Activated T-cell treated with anti-CD3 and anti-CD28 coated beads for 24 hours (primary cell): Measurements from ENCODE around the gene FKBP10.

Experiments
- DNase-seq: peaks from one replicate; pipeline ENCODE4 v3.0.0-alpha.2; 2020; ENCODE audit warnings: low read depth

The FKBP10 gene

DNA sequence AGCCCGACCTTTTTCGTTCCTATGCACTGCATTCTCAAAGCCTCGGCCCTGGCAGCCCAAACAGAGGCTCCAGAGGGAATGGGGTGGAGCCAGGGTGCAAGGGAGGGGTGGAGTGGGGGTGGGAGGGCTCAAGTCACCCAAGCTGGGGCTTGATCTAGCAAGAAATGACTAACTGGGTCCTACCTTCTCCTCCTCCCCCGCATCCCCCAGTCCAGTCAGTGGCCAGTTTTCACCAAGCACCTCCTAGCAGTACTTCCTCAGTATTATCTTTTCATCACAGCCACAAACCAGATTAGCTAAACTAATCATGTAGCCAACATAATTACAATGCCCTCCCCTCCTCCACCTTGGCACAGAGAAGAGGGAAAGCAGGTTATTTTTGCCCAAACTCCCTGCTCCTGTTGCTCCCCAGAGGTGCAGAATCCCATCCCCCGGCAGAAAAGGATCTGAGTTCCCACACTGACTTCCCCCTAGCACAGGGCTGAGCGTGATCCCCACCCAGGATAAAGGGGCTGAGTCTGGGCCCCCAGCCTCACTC is 28.5 kb upstream of the FKBP10 start:
- no peak for DNase-seq

DNA sequence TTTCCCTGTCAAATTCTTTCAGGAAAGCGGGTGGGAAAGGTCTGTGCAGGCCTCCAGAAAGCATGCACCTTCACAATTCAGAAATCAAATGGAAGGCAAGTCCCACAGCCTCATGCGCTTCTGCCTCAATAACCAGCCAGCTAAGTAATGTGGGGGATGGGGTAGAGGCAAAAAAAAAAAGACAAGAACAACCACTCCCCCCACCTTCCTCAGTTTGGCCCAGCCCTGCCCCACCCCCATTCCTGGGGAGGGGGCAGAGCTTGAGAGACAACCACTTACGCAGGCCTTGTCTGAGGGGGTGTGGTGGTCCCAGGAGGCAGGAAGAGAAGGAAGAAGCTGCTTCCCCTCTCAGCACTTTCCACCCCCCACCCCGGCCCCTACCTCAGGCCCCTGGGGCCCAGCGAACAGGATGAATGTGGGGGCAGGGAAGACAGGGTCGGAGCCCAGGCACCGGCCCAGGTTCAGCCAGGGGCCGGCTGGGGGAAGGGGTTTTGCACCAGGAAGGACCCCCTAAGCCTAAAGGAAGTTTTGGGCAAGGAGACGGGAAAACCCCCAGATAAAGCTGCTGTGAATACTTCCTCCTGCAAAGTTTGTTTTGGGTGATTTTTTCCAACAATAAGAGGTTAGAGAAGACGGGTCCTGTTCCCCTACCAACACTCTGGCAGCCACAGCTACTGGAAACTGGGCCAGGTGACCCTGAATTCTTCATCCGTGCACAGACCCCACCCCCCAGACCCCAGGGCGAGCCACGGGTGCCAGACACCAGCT is 27.5 kb upstream of the FKBP10 start:
- no peak for DNase-seq

GRCh38 chr17:41785859-41786226 is 27.0 kb upstream of the FKBP10 start:
- no peak for DNase-seq

GRCh38 chr17:41786227-41787020 is 26.4 kb upstream of the FKBP10 start, which contains the start of gene JUP:
JUP (minus strand) TSS chr17:41786711; CDS start chr17:41771854, 14,857 bp downstream.
- DNase-seq, result peak; percentile 83

- no peak for DNase-seq
These were observed 25.8 kb upstream of the FKBP10 start for GRCh38 chr17:41787021-41787418.

DNA sequence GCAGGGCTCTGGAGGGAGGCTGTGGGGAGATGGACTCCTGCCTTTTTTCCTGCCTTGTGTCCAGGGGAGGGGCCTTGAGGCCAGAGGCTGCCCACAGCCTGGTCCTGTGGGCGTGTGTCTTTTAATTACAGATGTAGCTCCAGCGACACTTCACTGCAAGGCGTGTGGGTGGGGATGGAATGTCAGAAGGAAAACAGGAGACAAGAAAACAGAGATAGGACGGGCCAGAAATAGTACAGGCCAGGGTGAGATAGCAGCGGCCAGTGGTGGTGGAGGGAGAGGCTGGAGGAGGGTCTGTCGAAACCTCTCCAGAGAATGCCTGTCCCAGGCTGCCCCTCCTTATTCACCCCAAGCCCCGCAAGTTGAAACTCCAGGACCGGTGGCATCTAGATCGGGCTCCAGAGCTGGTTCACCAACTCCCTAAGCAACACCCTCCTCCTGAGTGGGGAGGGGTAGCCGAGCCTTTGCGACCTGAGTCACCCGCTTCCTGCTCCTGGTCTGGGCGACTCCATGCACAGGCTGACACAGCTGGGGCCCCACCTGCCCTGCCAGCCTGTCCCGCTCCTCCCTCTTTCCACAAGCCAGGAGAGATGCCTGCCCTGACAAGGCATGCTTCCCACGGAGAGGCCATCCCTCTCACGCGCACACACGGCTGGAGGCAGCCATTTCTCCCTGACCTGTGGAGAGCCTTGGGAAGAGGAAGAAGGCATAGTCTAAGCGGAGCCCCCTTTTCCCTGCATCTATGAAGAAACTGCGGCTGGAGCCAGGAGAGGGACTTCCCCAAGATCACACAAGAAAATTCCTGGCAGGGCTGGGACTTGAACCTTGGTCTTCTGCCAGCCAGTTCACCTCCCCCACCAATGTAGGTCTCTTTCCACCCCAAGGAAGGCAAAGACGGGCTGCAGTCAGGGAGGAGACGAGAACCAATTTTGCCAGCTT is 19.7 kb upstream of the FKBP10 start:
- DNase-seq, result no peak

DNA sequence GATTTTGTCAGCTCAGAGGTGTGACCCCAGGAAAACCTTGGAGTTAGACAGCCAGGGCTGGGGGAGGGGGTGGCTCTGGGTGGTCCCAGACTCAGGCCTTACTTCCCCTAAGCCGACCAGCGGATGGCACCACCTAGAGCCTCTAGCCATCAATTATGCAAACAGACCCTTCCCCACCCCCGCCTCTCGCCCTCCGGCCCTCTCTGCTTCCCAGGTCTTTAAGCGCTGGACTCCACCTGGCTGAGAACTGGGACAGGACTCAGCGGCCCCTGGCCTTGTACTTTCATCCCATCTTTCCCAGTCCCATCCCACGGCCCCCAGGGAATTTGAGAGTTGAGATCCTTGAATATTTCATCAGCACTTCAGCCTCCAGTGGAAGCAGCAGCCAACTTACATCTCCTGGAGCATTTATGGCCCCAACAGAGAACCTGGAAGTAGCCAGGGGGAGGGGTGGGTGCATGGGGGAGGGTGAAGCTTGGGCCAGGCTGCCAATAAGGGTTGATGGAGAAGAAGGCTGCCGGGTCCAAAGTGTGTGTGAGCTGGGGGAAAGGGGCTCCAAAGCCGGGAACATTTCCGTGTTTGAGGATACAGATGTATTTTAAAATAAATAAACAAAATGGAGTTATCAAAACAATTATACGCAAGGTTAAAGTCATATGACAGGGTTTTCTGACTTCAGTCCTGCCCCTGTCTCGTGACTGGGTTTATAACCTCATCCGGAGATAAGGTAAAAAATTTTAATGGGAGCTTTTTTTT is 18.8 kb upstream of the FKBP10 start:
- no peak for DNase-seq

- DNase-seq, result no peak
These were observed 18.2 kb upstream of the FKBP10 start for GRCh38 chr17:41794540-41794975.

DNA sequence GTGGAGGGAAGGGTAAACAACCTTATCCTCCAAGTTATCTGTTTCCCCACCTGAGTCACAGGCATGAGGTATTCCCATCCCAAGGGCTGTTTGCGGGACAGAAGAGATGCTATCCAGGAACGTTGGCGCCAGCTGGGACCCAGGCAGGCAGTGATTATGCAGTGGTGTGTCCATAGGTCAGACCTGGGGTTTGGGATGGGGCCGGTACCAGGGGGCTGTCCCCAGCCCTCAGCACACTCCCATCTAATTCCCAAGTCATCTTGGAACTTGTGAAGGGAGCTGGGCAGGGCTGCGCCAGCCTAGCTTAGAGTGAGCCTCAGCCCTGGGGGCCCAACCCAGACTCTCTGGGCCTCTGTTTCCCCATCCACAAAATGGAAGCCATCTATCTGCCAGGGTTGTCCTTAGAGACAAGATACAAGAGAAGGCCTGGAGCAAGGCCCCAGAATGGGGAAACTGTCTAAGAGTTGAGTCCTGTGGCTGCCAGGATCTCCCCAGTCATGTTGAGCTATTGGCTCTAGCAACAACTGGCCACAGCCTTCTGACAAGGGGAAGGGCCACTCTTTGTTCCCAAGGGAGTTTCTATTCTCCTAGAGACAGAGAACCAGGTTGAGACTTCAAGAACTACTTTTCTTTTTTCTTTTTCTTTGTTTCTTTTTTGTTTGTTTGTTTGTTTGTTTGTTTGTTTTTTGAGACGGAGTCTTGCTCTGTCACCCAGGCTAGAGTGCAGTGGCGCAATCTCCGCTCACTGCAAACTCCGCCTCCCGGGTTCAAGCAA is 16.5 kb upstream of the FKBP10 start:
- no peak for DNase-seq

GRCh38 chr17:41797377-41797776 is 15.4 kb upstream of the FKBP10 start:
- no peak for DNase-seq

DNA sequence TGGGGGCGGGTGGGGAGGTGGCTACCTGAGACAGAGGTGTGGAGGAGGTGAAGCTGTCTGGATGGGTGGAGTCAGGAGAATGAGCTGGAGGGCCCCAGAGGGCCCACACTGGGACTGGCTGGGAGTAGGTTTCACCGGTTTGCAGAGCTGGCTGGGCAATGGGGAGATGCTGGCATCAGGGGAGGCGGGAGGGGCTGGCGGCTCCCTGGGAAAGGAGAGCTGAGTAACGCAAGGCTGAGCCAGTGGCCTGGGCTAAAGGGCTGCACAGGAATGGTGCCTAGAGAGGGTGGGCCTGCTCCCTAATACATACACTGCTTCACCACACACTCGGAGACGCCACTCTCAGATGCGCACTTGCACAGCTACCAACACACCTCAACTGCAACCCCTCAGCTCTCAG is 13.4 kb upstream of the FKBP10 start:
- DNase-seq, result no peak

GRCh38 chr17:41800601-41801373 is 12.0 kb upstream of the FKBP10 start:
- no peak for DNase-seq

GRCh38 chr17:41801374-41802271 is 11.2 kb upstream of the FKBP10 start:
- peak; percentile 61 for DNase-seq

DNA sequence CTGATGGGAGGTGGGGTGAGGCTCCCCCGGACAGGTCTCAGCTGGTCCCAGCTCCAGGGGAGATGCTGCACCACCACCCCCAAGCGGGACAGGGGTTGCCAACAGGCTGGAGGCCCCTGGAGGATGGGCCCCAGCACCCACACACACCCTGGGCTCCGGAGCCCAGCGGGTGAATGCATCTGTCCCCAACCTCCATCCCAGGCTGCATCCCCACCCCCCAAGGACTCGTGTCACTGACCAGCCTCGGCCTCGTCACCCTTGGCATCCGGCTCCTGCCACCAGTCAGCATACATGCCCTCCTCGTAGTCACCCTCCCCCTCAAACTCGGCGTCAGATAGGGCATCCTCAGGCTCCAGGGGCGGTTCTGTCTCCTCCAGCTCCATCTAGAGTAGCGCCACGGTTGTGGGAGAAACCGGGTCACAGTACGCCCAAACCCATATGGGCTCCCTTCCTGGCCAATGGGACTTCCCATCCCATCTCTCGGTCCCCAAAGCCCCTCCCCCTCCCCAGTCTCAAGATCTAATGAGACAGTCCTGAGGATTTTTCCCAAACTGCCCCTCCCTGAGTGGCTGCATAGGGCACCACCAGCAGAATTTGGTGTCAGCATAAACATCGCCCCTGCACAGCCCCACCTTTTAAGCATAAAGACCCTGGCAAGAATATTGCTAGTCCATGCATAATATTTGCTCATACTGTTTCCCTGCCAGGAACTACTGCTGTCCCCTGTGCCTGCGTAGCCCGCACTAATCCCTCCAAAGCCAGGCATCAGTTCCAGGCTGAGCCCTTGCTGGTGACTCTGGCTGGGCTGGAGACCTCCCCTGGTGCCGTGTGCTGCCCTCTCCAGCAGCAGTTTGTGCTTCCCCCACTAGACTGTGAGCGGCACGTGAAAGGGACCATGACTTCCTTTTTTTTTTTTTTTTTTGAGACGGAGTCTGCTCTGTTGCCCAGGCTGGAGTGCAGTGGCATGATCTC is 9.5 kb upstream of the FKBP10 start:
- DNase-seq, result no peak

GRCh38 chr17:41806685-41807445 is 5.9 kb upstream of the FKBP10 start:
- no peak for DNase-seq
